K562 (cell line): ENCODE data around the gene CALB2. TPM values are rescaled to one million over a fixed set of nuclear protein-coding genes. Genes with fewer than 3 reads are reported as not detected.

Source experiments
- CHD4 ChIP-seq: fragments of 200-600 bp; sonication (generic); IDR thresholded peaks from 3 replicates; pipeline ENCODE4 v1.6.1; 2012; ENCODE audit warnings: low read depth, mild to moderate bottlenecking, mixed read lengths, low read length, inconsistent platforms; ENCODE audit not compliant: insufficient read depth, insufficient replicate concordance, poor library complexity, severe bottlenecking
- DMBX1 ChIP-seq: fragments of 250-450 bp; sonication (Bioruptor Pico); IDR thresholded peaks from 2 replicates; pipeline ENCODE4 v1.8.0; 2022; ENCODE audit warnings: inconsistent platforms, mild to moderate bottlenecking, moderate library complexity, borderline replicate concordance
- FUS ChIP-seq: fragments of 200-400 bp; formaldehyde crosslinking; optimal IDR thresholded peaks from 2 replicates; pipeline ENCODE3; 2017; ENCODE audit warnings: low read depth, low read length
- HNRNPUL1 ChIP-seq: fragments of 200-400 bp; formaldehyde crosslinking; IDR thresholded peaks from 2 replicates; pipeline ENCODE4 v1.6.1; 2017; ENCODE audit warnings: low read length
- HOXB6 ChIP-seq: fragments of 250-450 bp; sonication (Bioruptor Pico); IDR thresholded peaks from 2 replicates; pipeline ENCODE4 v1.5.1; 2022; ENCODE audit warnings: mild to moderate bottlenecking, borderline replicate concordance
- NFE2L1 ChIP-seq: fragments of 450-650 bp; IDR thresholded peaks from 2 replicates; pipeline ENCODE4 v1.6.1; 2016; ENCODE audit warnings: missing genetic modification characterization, low read depth, mild to moderate bottlenecking, missing compliant biosample characterization, moderate library complexity, borderline replicate concordance
- SREBF2 ChIP-seq: sonication (generic); formaldehyde crosslinking; IDR thresholded peaks from 2 replicates; pipeline ENCODE4 v1.4.0; 2020; ENCODE audit warnings: mild to moderate bottlenecking, missing genetic modification reagents
- TARDBP ChIP-seq: fragments of 450-650 bp; IDR thresholded peaks from 2 replicates; pipeline ENCODE4 v1.6.1; 2016
- ZNF124 ChIP-seq: sonication (generic); formaldehyde crosslinking; IDR thresholded peaks from 2 replicates; pipeline ENCODE4 v1.8.1; 2022; ENCODE audit warnings: missing genetic modification reagents
- ZNF436 ChIP-seq: fragments of 250-450, 450-650 bp; sonication (Bioruptor Pico); formaldehyde crosslinking; IDR thresholded peaks from 2 replicates; pipeline ENCODE4 v1.7.0; 2020; ENCODE audit warnings: mild to moderate bottlenecking
- polyA plus RNA-seq, 8 experiments: library from polyadenylated mRNA; depleted of rRNA in 4 of 8; stranded (reverse) in 5 of 8; unstranded in 3 of 8; fragments of >200 nt; fragmentation: Nextera tagmentation in 2 of 8; fragmentation: Illumina TruSeq in 1 of 8; extraction: Ambion mirVana in 2 of 8; extraction: Trizol in 1 of 8; gene quantifications; 2 replicates each; pipeline versions ENCODE4 v1.2.1 to v1.2.3, GENCODE V29; 2011 to 2014; ENCODE audit warnings: inconsistent platforms in 1 of 8, missing spikeins in 1 of 8
- total RNA-seq, 7 experiments: library from RNA; depleted of rRNA in 6 of 7; stranded (reverse); fragments of >200 nt in 6 of 7; fragmentation: Illumina TruSeq in 2 of 7; extraction: Trizol in 2 of 7; gene quantifications; 2 replicates each; pipeline versions ENCODE4 v1.2.1 to v1.2.3, GENCODE V29; 2011 to 2021; ENCODE audit warnings: low replicate concordance in 1 of 7
- TF ChIP-seq, protein P1 (sequence below): sonication (generic); formaldehyde crosslinking; IDR thresholded peaks from 2 replicates; pipeline ENCODE4 v1.8.0; 2023; ENCODE audit warnings: mild to moderate bottlenecking, missing genetic modification reagents
- TF ChIP-seq, protein P2 (sequence below): sonication (generic); formaldehyde crosslinking; IDR thresholded peaks from 2 replicates; pipeline ENCODE4 v1.8.0; 2023; ENCODE audit warnings: mild to moderate bottlenecking, missing genetic modification reagents
- TF ChIP-seq, protein P3 (sequence below): fragments of 450-650 bp; conservative IDR thresholded peaks from 2 replicates; pipeline ENCODE4 v1.6.1; 2016; ENCODE audit warnings: missing genetic modification characterization, low read depth, mild to moderate bottlenecking, missing compliant biosample characterization, moderate library complexity
- TF ChIP-seq, protein P4 (sequence below): sonication (generic); formaldehyde crosslinking; IDR thresholded peaks from 2 replicates; pipeline ENCODE4 v1.8.0; 2022; ENCODE audit warnings: mild to moderate bottlenecking, low read depth, missing genetic modification reagents

Gene CALB2
- total and polyA plus RNA-seq, 9 of the 15 experiments (the other 6 are each of a cell fraction or from before 2014, with no cell fraction given) = not detected

DNA sequence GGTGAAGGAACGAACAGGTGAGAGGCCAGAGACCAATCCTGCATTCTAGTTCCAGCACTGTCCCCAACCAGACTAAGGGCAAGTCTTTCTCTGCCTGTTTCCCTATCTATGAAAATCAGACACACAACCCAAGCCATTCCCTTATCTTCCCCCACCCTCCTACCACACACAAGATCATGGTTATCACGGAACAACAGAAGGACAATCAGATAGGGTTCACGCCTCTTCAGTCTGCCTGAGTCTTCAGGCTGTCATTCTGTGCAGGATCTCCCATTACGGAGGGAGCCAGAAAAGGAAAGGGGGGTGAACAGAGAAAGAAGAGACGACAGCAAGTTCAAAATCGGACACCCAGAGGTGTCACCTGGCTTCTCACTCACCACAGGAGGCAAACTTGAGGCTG lies 72.2 kb downstream of the CALB2 start (continued):
- TF ChIP-seq HOXB6 (CRISPR knock-in tag) = no peak
- TF ChIP-seq CHD4 = no peak
- no peak for TF ChIP-seq HNRNPUL1
- TF ChIP-seq, protein P1, sequence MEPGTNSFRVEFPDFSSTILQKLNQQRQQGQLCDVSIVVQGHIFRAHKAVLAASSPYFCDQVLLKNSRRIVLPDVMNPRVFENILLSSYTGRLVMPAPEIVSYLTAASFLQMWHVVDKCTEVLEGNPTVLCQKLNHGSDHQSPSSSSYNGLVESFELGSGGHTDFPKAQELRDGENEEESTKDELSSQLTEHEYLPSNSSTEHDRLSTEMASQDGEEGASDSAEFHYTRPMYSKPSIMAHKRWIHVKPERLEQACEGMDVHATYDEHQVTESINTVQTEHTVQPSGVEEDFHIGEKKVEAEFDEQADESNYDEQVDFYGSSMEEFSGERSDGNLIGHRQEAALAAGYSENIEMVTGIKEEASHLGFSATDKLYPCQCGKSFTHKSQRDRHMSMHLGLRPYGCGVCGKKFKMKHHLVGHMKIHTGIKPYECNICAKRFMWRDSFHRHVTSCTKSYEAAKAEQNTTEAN (CRISPR knock-in tag) = no peak
- TF ChIP-seq, protein P2, sequence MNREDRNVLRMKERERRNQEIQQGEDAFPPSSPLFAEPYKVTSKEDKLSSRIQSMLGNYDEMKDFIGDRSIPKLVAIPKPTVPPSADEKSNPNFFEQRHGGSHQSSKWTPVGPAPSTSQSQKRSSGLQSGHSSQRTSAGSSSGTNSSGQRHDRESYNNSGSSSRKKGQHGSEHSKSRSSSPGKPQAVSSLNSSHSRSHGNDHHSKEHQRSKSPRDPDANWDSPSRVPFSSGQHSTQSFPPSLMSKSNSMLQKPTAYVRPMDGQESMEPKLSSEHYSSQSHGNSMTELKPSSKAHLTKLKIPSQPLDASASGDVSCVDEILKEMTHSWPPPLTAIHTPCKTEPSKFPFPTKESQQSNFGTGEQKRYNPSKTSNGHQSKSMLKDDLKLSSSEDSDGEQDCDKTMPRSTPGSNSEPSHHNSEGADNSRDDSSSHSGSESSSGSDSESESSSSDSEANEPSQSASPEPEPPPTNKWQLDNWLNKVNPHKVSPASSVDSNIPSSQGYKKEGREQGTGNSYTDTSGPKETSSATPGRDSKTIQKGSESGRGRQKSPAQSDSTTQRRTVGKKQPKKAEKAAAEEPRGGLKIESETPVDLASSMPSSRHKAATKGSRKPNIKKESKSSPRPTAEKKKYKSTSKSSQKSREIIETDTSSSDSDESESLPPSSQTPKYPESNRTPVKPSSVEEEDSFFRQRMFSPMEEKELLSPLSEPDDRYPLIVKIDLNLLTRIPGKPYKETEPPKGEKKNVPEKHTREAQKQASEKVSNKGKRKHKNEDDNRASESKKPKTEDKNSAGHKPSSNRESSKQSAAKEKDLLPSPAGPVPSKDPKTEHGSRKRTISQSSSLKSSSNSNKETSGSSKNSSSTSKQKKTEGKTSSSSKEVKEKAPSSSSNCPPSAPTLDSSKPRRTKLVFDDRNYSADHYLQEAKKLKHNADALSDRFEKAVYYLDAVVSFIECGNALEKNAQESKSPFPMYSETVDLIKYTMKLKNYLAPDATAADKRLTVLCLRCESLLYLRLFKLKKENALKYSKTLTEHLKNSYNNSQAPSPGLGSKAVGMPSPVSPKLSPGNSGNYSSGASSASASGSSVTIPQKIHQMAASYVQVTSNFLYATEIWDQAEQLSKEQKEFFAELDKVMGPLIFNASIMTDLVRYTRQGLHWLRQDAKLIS (CRISPR knock-in tag) = 0 out of 2 replicates have a peak, but pooled peaks have one; percentile 32
- TF ChIP-seq NFE2L1 (tag) = no peak
- TF ChIP-seq FUS = no peak
- TF ChIP-seq, protein P3, sequence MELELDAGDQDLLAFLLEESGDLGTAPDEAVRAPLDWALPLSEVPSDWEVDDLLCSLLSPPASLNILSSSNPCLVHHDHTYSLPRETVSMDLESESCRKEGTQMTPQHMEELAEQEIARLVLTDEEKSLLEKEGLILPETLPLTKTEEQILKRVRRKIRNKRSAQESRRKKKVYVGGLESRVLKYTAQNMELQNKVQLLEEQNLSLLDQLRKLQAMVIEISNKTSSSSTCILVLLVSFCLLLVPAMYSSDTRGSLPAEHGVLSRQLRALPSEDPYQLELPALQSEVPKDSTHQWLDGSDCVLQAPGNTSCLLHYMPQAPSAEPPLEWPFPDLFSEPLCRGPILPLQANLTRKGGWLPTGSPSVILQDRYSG (tag) = no peak
- TF ChIP-seq TARDBP = no peak; the same call in 1 of the 2 replicates
- TF ChIP-seq SREBF2 (CRISPR knock-in tag) = no peak
- 0 out of 2 replicates have a peak, but pooled peaks have one; percentile 30 for TF ChIP-seq DMBX1 (CRISPR knock-in tag)
- TF ChIP-seq ZNF436 (CRISPR knock-in tag) = no peak
- TF ChIP-seq, protein P4, sequence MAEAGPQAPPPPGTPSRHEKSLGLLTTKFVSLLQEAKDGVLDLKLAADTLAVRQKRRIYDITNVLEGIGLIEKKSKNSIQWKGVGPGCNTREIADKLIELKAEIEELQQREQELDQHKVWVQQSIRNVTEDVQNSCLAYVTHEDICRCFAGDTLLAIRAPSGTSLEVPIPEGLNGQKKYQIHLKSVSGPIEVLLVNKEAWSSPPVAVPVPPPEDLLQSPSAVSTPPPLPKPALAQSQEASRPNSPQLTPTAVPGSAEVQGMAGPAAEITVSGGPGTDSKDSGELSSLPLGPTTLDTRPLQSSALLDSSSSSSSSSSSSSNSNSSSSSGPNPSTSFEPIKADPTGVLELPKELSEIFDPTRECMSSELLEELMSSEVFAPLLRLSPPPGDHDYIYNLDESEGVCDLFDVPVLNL (CRISPR knock-in tag) = no peak
- no peak for TF ChIP-seq ZNF124 (CRISPR knock-in tag)
